MM.1S (cell line): ENCODE measurements around the gene SLC39A3.

ENCODE experiments used
- CTCF ChIP-seq: fragments of 300-600 bp; sonication (generic); IDR thresholded peaks from 2 replicates; pipeline ENCODE4 v1.5.1; 2016; ENCODE audit warnings: antibody characterized with exemption, low read length, mixed read lengths
- EZH2 ChIP-seq: fragments of 300-600 bp; sonication (generic); optimal IDR thresholded peaks from 2 replicates; pipeline ENCODE3; 2017; ENCODE audit warnings: low read depth, mild to moderate bottlenecking, antibody characterized with exemption, low read length, mixed read lengths

GRCh38 chr19:2732883-2733282 is 6.9 kb downstream of the SLC39A3 start:
- no peak for TF ChIP-seq CTCF
- no peak for TF ChIP-seq EZH2
